Gastrocnemius medialis (tissue), 4 donors: ENCODE data around the gene EPO.

Experiments used
- POLR2A ChIP-seq, 2 donors: fragments of 450-650 bp; IDR thresholded peaks; one replicate each; pipeline ENCODE4 v1.6.1; 2017; ENCODE audit warnings: antibody characterized with exemption in 2 of 2, mild to moderate bottlenecking in 2 of 2, moderate library complexity in 2 of 2
- TF ChIP-seq, protein P1 (sequence below), 5 experiments: fragments of 450-650 bp in 3 of 5; fragments of 200-600 bp in 2 of 5; sonication (generic) in 2 of 5; IDR thresholded peaks in 4 of 5; conservative IDR thresholded peaks in 1 of 5; 1 replicate in 4 of 5; 2 replicates in 1 of 5; pipeline ENCODE4 v1.5.1; 2016 to 2019; ENCODE audit warnings: antibody characterized with exemption in 5 of 5, mild to moderate bottlenecking in 3 of 5, moderate library complexity in 3 of 5

GRCh38 chr7:100726996-100727761 is 6.9 kb downstream of the EPO start:
- no peak for TF ChIP-seq POLR2A (IDR thresholded peaks at IDR 0.05)
- TF ChIP-seq, protein P1, sequence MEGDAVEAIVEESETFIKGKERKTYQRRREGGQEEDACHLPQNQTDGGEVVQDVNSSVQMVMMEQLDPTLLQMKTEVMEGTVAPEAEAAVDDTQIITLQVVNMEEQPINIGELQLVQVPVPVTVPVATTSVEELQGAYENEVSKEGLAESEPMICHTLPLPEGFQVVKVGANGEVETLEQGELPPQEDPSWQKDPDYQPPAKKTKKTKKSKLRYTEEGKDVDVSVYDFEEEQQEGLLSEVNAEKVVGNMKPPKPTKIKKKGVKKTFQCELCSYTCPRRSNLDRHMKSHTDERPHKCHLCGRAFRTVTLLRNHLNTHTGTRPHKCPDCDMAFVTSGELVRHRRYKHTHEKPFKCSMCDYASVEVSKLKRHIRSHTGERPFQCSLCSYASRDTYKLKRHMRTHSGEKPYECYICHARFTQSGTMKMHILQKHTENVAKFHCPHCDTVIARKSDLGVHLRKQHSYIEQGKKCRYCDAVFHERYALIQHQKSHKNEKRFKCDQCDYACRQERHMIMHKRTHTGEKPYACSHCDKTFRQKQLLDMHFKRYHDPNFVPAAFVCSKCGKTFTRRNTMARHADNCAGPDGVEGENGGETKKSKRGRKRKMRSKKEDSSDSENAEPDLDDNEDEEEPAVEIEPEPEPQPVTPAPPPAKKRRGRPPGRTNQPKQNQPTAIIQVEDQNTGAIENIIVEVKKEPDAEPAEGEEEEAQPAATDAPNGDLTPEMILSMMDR (IDR thresholded peaks at IDR 0.05 in 4 of 5, conservative IDR thresholded peaks at IDR 0.05 in 1 of 5), result no peak
